ENCODE results near the gene BAZ1B.
A peak's percentile ranks its signal among the peaks of the same experiment; 100 is the strongest.

BAZ1B gene

DNA sequence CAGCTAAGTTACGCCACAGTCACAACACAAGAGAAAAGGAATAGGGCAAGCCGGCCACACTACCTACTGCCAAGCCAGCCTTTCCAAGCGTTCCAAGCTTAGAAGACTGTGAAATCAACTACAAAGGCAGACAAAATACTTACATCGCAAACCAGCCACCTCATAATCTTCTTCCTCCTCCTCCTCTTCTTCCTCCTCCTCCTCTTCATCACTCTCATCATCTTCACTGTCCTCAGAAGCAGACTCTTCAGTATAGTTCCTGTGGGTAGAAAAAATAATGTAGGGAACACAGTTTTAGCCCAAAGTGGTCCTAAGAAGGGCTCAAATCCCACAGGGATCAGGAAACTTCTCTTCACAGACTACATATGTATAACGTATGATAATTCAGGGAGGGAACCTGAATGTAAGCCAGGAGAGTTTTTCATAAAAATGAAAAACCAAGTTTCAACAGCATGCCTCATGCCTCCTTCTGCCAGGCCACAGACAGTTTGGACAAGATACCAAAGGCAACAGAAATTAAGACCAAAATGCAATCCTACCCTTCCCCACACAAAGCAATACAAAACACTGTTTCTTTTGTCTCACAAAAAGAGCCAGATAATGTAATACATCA is 74.9 kb downstream of the BAZ1B start:
- no peak for DNase-seq
- ATAC-seq: no peak
- no peak overlapping the region for H3K4me3 Mint-ChIP-seq
- peak overlapping the region in 1 of 2 donors; percentile 48 for H3K27ac Mint-ChIP-seq
- H3K27me3 Mint-ChIP-seq: no peaks in the 10 kb centered on the region
- no peaks in the 10 kb centered on the region for H3K9me3 Mint-ChIP-seq
- H3K4me1 Mint-ChIP-seq: peaks cover 17% of the 10 kb centered on the region

DNA sequence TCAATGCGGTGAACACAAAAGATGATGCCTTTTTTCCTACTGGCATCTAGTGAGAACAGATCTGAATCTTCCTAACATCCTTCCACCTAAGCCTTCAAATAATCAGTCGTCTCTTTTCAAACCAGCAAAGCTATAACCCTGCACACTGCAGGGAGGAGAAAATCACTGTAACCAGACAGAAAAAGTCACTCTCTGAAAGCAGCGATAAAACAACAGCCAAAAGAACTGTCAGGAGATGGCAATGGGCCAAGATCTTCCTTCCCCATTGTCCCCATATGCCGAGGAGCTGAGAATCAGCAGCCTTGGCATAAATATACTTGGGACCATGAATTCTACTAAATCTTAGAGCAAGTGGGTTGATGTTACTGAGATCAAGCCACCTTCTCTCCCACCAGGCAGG is 75.4 kb downstream of the BAZ1B start:
- no peaks in the 10 kb centered on the region for H3K27me3 Mint-ChIP-seq
- H3K4me3 Mint-ChIP-seq: no peak overlapping the region
- no peak for DNase-seq
- no peaks in the 10 kb centered on the region for H3K9me3 Mint-ChIP-seq
- no peak for ATAC-seq
- H3K4me1 Mint-ChIP-seq: peaks cover 17% of the 10 kb centered on the region
- H3K27ac Mint-ChIP-seq: peak overlapping the region in 1 of 2 donors; percentile 90

DNA sequence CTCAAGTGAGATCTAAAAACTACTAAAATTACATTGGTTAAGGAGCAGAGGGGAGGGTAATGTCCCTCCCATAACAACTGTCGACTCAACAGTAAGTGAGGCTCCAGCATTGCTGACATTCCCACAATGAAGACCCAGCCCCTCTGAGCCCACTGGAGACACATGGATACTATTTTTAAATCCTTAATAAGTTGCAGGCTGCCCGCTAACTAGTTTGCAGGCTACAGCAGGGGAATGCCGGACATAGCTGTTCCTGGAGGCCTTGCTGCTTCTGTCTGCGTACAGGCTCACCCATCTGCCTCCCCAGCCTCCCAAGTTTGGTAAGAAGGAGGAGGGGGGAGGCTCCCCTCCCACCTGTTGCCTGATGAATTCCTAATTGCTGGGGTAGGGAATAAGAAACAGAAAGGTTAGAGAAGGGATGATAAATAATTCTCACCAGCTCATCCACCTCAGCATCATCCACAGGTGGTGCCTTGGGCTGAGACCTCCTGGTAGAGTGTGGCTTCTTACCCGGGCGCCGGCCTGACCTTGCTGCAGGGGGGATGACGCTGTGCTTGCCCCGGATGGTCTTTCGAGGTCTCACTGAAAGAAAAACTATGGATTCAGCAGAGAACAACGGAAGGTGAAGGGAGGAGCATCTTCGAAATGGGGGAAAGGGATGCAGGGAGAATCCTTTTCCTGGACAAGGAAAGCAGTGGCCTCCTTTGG is 78.4 kb downstream of the BAZ1B start:
- peaks cover 6% of the 10 kb centered on the region for H3K4me1 Mint-ChIP-seq
- ATAC-seq: no peak
- peak overlapping the region; percentile 27 to 29 for H3K27ac Mint-ChIP-seq
- no peak overlapping the region for H3K4me3 Mint-ChIP-seq
- no peaks in the 10 kb centered on the region for H3K9me3 Mint-ChIP-seq
- no peaks in the 10 kb centered on the region for H3K27me3 Mint-ChIP-seq
- DNase-seq: no peak

DNA sequence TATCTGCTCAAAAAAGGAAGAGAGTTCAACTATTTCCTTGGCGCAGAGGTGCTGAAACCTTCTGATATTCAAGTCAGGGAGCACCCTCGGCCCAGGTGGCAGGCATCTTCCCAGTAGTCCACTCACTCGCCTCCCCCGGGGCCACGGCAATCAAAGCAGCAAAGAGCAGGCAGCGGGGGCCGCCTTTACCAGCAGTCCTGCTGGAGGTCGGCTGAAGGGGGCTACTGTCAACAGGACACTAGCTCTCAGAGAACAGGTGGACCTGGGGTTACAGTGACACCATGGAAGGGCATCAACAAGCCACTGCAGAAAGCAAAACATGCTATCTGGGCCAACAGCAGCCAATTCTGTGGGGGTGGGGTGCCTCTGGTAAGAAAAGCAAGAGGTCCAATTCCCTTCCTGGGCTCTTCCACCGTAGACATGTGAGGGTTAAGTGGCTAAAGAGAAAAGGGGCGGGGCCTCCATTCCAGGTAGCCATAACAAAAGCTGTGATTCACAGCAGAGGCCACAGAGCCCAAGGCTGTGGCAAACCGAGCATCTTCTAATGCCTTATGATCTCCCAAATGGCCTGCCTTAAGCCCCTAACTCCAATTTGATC is 79.1 kb downstream of the BAZ1B start:
- no peak for DNase-seq
- no peak for ATAC-seq
- Mint-ChIP-seq H3K4me1 (peaks cover 6% of the 10 kb centered on the region), H3K9me3 (no peaks in the 10 kb centered on the region), H3K27me3 (no peaks in the 10 kb centered on the region), H3K4me3 (no peak overlapping the region), H3K27ac (peak overlapping the region; percentile 29 to 94)

DNA sequence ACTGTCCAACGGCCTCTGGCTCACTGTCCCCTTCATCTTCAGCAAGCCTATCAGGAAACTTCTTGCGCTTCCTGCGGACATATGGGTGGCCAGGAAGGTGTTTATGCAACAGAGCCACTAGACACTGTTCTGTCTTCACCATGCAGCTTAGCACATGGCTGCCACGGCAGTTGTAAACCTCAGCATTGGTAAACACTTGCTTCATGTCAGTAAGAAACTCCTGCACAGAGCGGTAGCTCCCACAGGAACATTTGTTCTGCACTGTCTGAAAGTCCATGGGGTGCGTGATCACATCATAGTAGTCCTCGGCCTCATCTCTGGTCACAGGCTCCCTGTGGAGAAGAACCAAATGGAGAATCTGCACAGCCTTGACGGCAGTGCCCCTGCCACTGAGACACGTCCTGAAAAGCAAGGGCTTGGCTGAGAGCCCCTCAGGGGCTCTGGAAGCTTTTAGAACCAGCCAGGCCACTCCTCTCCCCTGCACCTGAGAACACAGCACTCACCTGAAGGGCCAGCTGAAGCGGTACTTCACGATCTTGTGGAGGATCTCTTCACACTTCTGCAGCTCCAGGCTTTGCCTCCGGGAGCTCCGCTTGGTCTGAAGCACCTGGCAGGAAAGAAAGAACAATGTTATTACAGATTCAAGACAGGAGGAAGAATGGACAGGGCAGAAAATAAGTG is 79.7 kb downstream of the BAZ1B start:
- Mint-ChIP-seq H3K27me3 (no peaks in the 10 kb centered on the region), H3K4me1 (peaks cover 6% of the 10 kb centered on the region), H3K4me3 (no peak overlapping the region), H3K9me3 (no peaks in the 10 kb centered on the region), H3K27ac (peak overlapping the region in 1 of 2 donors; percentile 94)
- ATAC-seq: no peak
- DNase-seq: no peak

DNA sequence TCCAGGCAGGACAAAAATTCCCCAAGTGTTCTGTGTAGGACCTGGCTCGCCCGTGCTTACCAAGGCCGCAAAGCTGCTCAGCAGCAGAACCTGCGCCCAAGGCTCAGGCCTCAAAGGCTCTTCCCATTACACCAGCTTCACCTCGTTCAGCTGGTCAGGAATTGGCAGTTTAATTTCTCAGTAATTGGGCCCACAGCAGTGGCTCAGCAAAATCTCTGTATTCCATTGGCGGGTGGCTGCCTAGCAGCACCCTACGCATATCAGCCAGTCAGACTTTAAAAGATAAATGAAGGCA is 82.7 kb downstream of the BAZ1B start:
- H3K4me1 Mint-ChIP-seq: peaks cover 10% of the 10 kb centered on the region
- DNase-seq: no peak
- H3K27ac Mint-ChIP-seq: no peak overlapping the region
- ATAC-seq: no peak
- H3K9me3 Mint-ChIP-seq: no peaks in the 10 kb centered on the region
- no peak overlapping the region for H3K4me3 Mint-ChIP-seq
- peaks cover 11% of the 10 kb centered on the region for H3K27me3 Mint-ChIP-seq

DNA sequence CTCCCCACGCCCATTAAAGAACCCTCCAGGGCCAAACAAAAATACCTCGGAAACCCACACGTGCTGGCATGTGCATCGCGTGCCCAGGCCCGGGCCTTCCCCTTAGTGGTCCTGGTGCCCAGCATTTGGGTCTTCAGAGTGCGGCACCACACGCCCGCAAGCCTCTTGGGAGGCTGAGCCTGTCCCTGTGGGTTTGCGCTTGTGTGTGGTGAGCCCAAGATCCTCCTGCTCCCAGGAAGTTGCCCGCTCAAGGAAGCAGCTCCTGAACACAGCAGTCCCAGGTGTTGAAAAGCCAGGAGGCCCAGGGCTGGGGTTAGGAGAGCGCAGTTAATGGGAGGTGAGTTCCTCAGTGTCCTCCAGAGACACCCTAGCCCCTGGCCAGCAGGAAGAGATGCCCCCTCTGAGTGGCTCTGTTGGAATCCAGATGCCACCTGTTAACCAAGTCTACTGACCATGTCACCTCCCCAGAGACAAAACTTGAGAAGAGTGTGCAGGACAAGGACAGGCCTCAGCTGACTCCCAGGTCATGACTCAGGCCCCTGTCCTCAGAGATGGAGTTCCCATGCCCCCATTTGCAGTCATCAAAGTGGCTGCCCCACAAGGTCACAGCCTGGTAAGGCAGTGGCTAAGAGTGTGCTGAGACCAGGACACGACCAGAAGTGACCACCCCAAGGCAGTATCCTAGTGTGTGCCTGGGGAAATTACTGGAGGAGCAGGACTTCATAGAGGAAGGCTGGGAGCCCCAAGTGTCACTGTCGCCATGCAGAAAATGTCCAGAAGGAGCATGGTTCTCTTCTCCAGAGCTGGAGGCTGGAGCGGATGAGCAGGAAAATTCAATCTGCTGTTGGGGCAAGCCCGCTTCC is 83.3 kb downstream of the BAZ1B start:
- ATAC-seq: no peak
- Mint-ChIP-seq H3K9me3 (no peaks in the 10 kb centered on the region), H3K27ac (peak overlapping the region in 1 of 2 donors; percentile 82)

DNA sequence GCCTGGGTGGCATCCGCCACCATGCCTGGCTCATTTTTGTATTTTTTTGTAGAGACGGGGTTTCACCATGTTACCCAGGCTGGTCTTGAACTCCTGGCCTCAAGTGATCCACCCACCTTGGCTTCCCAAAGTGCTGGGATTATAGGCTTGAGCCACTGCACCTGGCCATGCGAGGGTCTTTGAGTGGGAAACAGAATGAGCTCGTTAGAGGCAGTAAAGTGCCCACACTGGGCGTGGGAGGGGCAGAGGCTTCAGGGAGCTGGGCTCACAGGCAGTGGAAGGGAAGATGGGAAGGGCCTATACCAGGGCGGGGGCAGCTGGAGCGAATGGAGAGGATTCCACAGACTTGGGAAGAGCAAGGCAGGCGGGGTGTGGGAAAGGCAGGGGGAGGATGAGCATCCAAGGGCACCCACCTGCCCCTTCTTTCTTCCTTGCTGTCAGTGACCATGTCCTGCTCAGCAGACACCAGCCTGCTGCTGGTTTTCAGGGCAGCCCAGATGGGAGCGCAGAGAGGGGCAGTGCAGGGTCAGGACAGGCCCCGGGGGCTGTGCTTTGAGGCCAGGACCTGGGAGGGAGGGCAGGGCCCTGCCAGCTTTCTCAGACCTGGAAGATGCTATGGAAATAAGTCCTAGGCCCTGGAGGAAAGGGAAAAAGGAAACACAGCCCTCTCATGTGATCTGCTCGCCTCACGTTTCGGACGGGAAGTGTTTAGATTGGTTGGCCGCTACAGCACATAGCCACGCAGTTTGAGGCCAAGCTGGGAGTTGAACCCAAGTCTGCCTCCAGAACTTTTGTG is 84.3 kb downstream of the BAZ1B start:
- Mint-ChIP-seq H3K9me3 (no peaks in the 10 kb centered on the region), H3K27ac (peak overlapping the region in 1 of 2 donors; percentile 92), H3K27me3 (peaks cover 13% of the 10 kb centered on the region), H3K4me1 (peaks cover 10% of the 10 kb centered on the region), H3K4me3 (no peak overlapping the region)
- ATAC-seq: no peak
- DNase-seq: no peak

More for the DNA sequence above, 83.3 kb downstream of the BAZ1B start:
- Mint-ChIP-seq H3K4me1 (peaks cover 10% of the 10 kb centered on the region), H3K27me3 (peaks cover 13% of the 10 kb centered on the region), H3K4me3 (no peak overlapping the region)
- no peak for DNase-seq

DNA sequence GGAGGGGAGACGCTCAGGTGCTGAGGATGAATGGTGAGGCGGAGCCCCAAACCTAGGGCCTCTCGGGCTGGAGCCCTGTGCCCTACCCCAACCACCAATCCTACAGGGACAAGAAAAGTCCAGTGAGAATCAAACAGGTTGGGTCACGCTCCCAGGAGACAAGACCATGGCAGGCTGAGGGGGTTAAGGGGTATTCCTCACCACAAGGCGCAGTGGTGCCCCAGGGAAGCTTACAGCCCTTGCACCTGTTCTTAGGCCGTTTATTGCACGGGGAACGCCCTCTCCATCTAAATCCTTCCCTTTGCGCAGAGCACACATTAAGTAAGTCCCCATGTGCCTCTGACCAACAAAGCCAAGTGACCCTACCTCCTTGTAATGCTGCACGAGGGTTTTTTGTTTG is 85.0 kb downstream of the BAZ1B start:
- H3K4me1 Mint-ChIP-seq: peaks cover 4% of the 10 kb centered on the region
- H3K27ac Mint-ChIP-seq: peak overlapping the region in 1 of 2 donors; percentile 92
- H3K4me3 Mint-ChIP-seq: no peak overlapping the region
- H3K27me3 Mint-ChIP-seq: peaks cover 13% of the 10 kb centered on the region
- no peaks in the 10 kb centered on the region for H3K9me3 Mint-ChIP-seq
- ATAC-seq (no peak), DNase-seq (no peak)

DNA sequence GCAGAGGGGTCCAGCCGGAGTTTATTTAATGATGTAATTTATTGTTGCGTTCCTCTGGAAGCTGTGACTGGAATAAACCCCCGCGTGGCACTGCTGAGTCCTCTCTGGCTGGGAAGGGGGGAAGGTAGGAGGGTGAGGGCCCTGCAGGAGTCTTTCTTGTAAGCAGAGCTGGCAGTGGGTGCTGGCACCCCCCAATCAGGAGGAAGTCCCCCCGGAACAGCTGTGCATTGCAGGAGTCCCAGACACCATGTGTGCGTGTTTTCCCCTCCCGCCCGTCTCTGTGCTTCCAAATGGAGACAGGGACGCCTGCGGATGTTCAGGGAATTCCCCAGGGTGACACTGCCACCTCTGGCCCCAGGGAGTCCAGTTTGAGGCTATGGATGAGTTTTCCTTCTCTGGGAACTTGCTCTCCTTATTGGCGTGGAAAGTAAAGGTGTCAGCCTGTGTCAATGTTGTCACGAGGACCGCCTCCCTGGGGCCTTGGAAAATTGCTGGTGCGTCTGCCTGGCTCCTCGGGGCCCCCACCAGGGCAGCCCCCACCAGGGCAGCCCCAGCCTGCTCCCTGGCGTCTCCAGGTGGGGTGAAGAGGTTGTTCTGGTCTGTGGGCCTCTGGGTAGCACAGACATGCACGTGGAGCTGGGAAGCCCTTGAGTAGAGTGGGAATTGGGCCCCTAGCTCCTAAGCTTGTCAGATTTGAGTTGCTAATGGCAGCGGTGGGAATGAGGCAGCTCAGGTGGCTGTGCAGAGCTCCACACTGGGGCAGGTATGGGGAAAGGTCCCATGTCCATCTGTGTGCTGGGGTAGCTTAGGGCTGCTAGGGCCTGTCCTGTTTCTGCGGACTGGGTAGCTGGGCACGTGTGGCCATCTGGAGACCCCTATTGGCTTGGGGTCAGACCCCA is 85.8 kb downstream of the BAZ1B start:
- Mint-ChIP-seq H3K27ac (no peak overlapping the region), H3K27me3 (peaks cover 13% of the 10 kb centered on the region), H3K4me3 (no peak overlapping the region), H3K9me3 (no peaks in the 10 kb centered on the region), H3K4me1 (peaks cover 4% of the 10 kb centered on the region)
- ATAC-seq (no peak), DNase-seq (no peak)

DNA sequence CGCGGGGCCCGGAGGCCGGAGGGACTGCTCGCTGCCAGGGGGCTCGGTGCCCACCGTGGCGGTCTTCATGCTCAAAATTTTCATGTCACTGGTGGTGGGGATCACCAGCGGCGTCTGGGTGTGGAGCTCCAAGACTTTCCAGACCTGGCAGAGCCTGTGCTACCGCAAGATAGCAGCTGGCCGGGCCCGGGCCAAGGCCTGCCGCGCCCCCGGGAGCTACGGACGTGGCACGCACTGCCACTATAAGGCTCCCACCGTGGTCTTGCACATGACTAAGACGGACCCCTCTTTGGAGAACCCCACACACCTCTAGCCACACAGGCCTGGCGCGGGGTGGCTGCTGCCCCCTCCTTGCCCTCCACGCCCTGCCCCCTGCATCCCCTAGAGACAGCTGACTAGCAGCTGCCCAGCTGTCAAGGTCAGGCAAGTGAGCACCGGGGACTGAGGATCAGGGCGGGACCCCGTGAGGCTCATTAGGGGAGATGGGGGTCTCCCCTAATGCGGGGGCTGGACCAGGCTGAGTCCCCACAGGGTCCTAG is 86.6 kb downstream of the BAZ1B start:
- Mint-ChIP-seq H3K27ac (no peak overlapping the region), H3K4me1 (peaks cover 4% of the 10 kb centered on the region), H3K27me3 (peaks cover 13% of the 10 kb centered on the region), H3K9me3 (no peaks in the 10 kb centered on the region), H3K4me3 (no peak overlapping the region)
- DNase-seq (no peak), ATAC-seq (no peak)

DNA sequence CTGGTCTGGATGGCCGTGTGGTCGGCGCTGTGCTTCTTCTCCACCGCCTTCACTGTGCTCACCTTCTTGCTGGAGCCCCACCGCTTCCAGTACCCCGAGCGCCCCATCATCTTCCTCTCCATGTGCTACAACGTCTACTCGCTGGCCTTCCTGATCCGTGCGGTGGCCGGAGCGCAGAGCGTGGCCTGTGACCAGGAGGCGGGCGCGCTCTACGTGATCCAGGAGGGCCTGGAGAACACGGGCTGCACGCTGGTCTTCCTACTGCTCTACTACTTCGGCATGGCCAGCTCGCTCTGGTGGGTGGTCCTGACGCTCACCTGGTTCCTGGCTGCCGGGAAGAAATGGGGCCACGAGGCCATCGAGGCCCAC is 87.4 kb downstream of the BAZ1B start:
- peak overlapping the region; percentile 45 to 47 for H3K4me3 Mint-ChIP-seq
- no peak for ATAC-seq

DNA sequence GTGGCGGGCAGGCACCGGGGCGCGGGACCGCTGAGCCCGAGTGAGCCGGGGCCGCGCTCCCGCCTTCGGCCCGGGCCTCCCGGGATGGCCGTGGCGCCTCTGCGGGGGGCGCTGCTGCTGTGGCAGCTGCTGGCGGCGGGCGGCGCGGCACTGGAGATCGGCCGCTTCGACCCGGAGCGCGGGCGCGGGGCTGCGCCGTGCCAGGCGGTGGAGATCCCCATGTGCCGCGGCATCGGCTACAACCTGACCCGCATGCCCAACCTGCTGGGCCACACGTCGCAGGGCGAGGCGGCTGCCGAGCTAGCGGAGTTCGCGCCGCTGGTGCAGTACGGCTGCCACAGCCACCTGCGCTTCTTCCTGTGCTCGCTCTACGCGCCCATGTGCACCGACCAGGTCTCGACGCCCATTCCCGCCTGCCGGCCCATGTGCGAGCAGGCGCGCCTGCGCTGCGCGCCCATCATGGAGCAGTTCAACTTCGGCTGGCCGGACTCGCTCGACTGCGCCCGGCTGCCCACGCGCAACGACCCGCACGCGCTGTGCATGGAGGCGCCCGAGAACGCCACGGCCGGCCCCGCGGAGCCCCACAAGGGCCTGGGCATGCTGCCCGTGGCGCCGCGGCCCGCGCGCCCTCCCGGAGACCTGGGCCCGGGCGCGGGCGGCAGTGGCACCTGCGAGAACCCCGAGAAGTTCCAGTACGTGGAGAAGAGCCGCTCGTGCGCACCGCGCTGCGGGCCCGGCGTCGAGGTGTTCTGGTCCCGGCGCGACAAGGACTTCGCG is 88.0 kb downstream of the BAZ1B start:
- DNase-seq (peak in 1 of 2 donors; percentile 43), ATAC-seq (peak; percentile 44)
- Mint-ChIP-seq H3K4me1 (peaks cover 8% of the 10 kb centered on the region), H3K27ac (no peak overlapping the region), H3K27me3 (peaks cover 13% of the 10 kb centered on the region), H3K9me3 (no peaks in the 10 kb centered on the region), H3K4me3 (peak overlapping the region; percentile 45 to 71)

More for the DNA sequence above, 87.4 kb downstream of the BAZ1B start:
- Mint-ChIP-seq H3K4me1 (peaks cover 8% of the 10 kb centered on the region), H3K27me3 (peaks cover 13% of the 10 kb centered on the region), H3K9me3 (no peaks in the 10 kb centered on the region), H3K27ac (no peak overlapping the region)
- DNase-seq: no peak
